Spleen (tissue), 11 donors: Measurements from ENCODE around the gene SRSF2. TPM values are rescaled to one million over a fixed set of nuclear protein-coding genes. Genes with fewer than 3 reads are reported as not detected.
A peak's percentile ranks its signal among the peaks of the same experiment; 100 is the strongest.
"Not testable (repeated sequence)": the region's sequence is repeated elsewhere in the genome, so short reads cannot be mapped to it uniquely, and the experiment has no call there.

Source experiments
- DNase-seq: peaks from one replicate; pipeline ENCODE4 v3.0.0-alpha.2; 2020
- H3K27ac ChIP-seq, 8 donors: fragments of 200-600 bp; sonication (generic) in 7 of 8; 1 replicate in 4 of 8; 2 replicates in 4 of 8; pipeline versions ENCODE4 v1.5.0 to v1.8.0; 2016 to 2021; ENCODE audit warnings: inconsistent platforms in 4 of 8, mild to moderate bottlenecking in 4 of 8, moderate library complexity in 1 of 8
- H3K27me3 ChIP-seq, 7 donors: fragments of 200-600 bp; sonication (generic) in 6 of 7; replicated peaks in 1 of 7; 1 replicate in 4 of 7; 2 replicates in 3 of 7; pipeline versions ENCODE4 v1.5.0 to v1.8.0; 2016 to 2021; ENCODE audit warnings: inconsistent platforms in 3 of 7, mild to moderate bottlenecking in 1 of 7
- H3K36me3 ChIP-seq, 6 donors: fragments of 200-600 bp; sonication (generic) in 5 of 6; 1 replicate in 4 of 6; 2 replicates in 2 of 6; pipeline versions ENCODE4 v1.5.0 to v1.8.0; 2016 to 2021; ENCODE audit warnings: inconsistent platforms in 2 of 6
- H3K4me1 ChIP-seq, 6 donors: fragments of 200-600 bp; sonication (generic) in 5 of 6; 1 replicate in 3 of 6; 2 replicates in 3 of 6; pipeline versions ENCODE4 v1.5.0 to v1.8.0; 2016 to 2021; ENCODE audit warnings: inconsistent platforms in 3 of 6
- H3K4me3 ChIP-seq, 8 donors: fragments of 200-600 bp; sonication (generic) in 7 of 8; 1 replicate in 4 of 8; 2 replicates in 4 of 8; pipeline versions ENCODE4 v1.5.0 to v1.8.0; 2016 to 2021; ENCODE audit warnings: inconsistent platforms in 4 of 8, mild to moderate bottlenecking in 4 of 8, moderate library complexity in 2 of 8
- H3K9me3 ChIP-seq, 8 donors: fragments of 200-600 bp; sonication (generic) in 7 of 8; 1 replicate in 4 of 8; 2 replicates in 4 of 8; pipeline versions ENCODE4 v1.5.0 to v1.8.0; 2016 to 2021; ENCODE audit warnings: inconsistent platforms in 4 of 8
- CTCF ChIP-seq, 11 experiments: fragments of 200-600 bp in 7 of 11; fragments of 450-650 bp in 4 of 11; sonication (generic) in 4 of 11; IDR thresholded peaks in 8 of 11; conservative IDR thresholded peaks in 3 of 11; 1 replicate in 7 of 11; 2 replicates in 4 of 11; pipeline versions ENCODE4 v1.4.0 to v1.8.0; 2016 to 2021; ENCODE audit warnings: antibody characterized with exemption in 11 of 11, inconsistent platforms in 4 of 11, mild to moderate bottlenecking in 1 of 11
- POLR2A ChIP-seq, 3 donors: fragments of 450-650 bp; IDR thresholded peaks; one replicate each; pipeline ENCODE4 v1.5.1; 2017; ENCODE audit warnings: antibody characterized with exemption in 3 of 3, mild to moderate bottlenecking in 1 of 3
- POLR2AphosphoS5 ChIP-seq, 3 donors: sonication (generic); formaldehyde crosslinking; IDR thresholded peaks; one replicate each; pipeline ENCODE4 v1.5.1; 2017; ENCODE audit warnings: antibody characterized with exemption in 3 of 3
- WGBS, 5 donors: extraction: QIAGEN DNeasy Blood & Tissue Kit in 3 of 5; methylation state at CpG; one replicate each; pipeline versions ENCODE4 v1.1.5 to v1.1.7; 2013 to 2018; 5-methylcytosine and 5-hydroxymethylcytosine counted together
- intact Hi-C: fragments of 100-400 bp; cut with DNase I; formaldehyde crosslinking; loops from one replicate; pipeline ENCODE4 v1.15.0; 2023; ENCODE audit warnings: low total_unique reads
- polyA plus RNA-seq, 3 donors: library from polyadenylated mRNA; stranded (reverse); fragments of 200-250 nt; gene quantifications; one replicate each; pipeline ENCODE4 v1.2.1, GENCODE V29; 2013
- total RNA-seq, 7 donors: library from RNA; depleted of rRNA in 3 of 7; stranded (reverse); fragments of >200 nt in 3 of 7; fragmentation: NEBNext Ultra II Directional in 4 of 7; extraction: Animal tissue kit (Norgen Biotek cat#: 25700) in 4 of 7; gene quantifications; one replicate each; pipeline versions ENCODE4 v1.1.0 to v1.2.1, GENCODE V29; 2016 to 2021
- donor health status: healthy with polysubstance abuse.
- donor health status: DM: no; HTN: no; CAD: no; lungs with moderate emphysema.
- donor health status: DM: no; HTN: no; CAD: no.
- donor health status: Bipolar disorder and iron deficiency.
- donor health status: healthy.
- donor health status: DM: no; HTN: no; CAD: no.
- donor health status: DM: yes; HTN: yes; CAD: no.

The SRSF2 gene
- total and polyA plus RNA-seq, 10 donors, result 159 to 239 (median 196) TPM

GRCh38 chr17:76744747-76745146, 7.6 kb upstream of the SRSF2 start:
- Histone ChIP-seq H3K27ac (peak overlapping the region in 1 of 8 donors; percentile 21), H3K4me1 (peaks cover 0 to 27% (median 9%) of the 10 kb centered on the region in 6 donors), H3K36me3 (peaks cover 0 to 90% (median 48%) of the 10 kb centered on the region in 6 donors), H3K4me3 (no peak overlapping the region), H3K9me3 (no peaks in the 10 kb centered on the region), H3K27me3 (no peaks in the 10 kb centered on the region)
- TF ChIP-seq CTCF (IDR thresholded peaks at IDR 0.05 in 8 of 11, conservative IDR thresholded peaks at IDR 0.05 in 3 of 11) (no peak), POLR2A (IDR thresholded peaks at IDR 0.05) (no peak), POLR2AphosphoS5 (IDR thresholded peaks at IDR 0.05) (no peak)
- intact Hi-C loops, result no loop called here
- 71 to 96% (median 93%) methylated on average over 2 of the region's 2 CpGs for WGBS, 5 donors
- DNase-seq, result no peak

GRCh38 chr17:76742958-76743357, 5.8 kb upstream of the SRSF2 start:
- H3K27ac ChIP-seq, result no peak overlapping the region
- no peaks in the 10 kb centered on the region for H3K9me3 ChIP-seq
- peaks cover 12 to 37% (median 23%) of the 10 kb centered on the region in 6 donors for H3K4me1 ChIP-seq
- DNase-seq, result no peak
- TF ChIP-seq CTCF (IDR thresholded peaks at IDR 0.05 in 8 of 11, conservative IDR thresholded peaks at IDR 0.05 in 3 of 11) (no peak), POLR2A (IDR thresholded peaks at IDR 0.05) (no peak), POLR2AphosphoS5 (IDR thresholded peaks at IDR 0.05) (no peak)
- no peak overlapping the region for H3K4me3 ChIP-seq
- intact Hi-C loops, result no loop called here
- H3K27me3 ChIP-seq, result no peaks in the 10 kb centered on the region
- H3K36me3 ChIP-seq, result peaks cover 0 to 72% (median 45%) of the 10 kb centered on the region in 6 donors

- H3K9me3 ChIP-seq, result no peaks in the 10 kb centered on the region
- H3K27ac ChIP-seq, result no peak overlapping the region
- TF ChIP-seq POLR2AphosphoS5 (IDR thresholded peaks at IDR 0.05) (no peak), POLR2A (IDR thresholded peaks at IDR 0.05) (no peak)
- peaks cover 0 to 55% (median 38%) of the 10 kb centered on the region in 6 donors for H3K36me3 ChIP-seq
- no peak overlapping the region for H3K4me3 ChIP-seq
- no peaks in the 10 kb centered on the region for H3K27me3 ChIP-seq
- 83 to 88% (median 86%) methylated on average over 5 of the region's 5 CpGs for WGBS, 5 donors
- H3K4me1 ChIP-seq, result peaks cover 16 to 43% (median 29%) of the 10 kb centered on the region in 6 donors
- no peak for DNase-seq
- intact Hi-C loops, result no loop called here
Observed at GRCh38 chr17:76740329-76741118, 3.4 kb upstream of the SRSF2 start.

GRCh38 chr17:76739568-76740115, 2.5 kb upstream of the SRSF2 start:
- peaks cover 25 to 50% (median 38%) of the 10 kb centered on the region in 6 donors for H3K4me1 ChIP-seq
- H3K27me3 ChIP-seq, intact Hi-C loops, H3K9me3 ChIP-seq, H3K4me3 ChIP-seq, H3K27ac ChIP-seq, DNase-seq: not testable (repeated sequence)
- H3K36me3 ChIP-seq, result peaks cover 0 to 55% (median 36%) of the 10 kb centered on the region in 6 donors
- WGBS, 5 donors, result 90 to 95% (median 92%) methylated on average over 17 of the region's 17 CpGs

GRCh38 chr17:76738468-76738850, 1.3 kb upstream of the SRSF2 start:
- Histone ChIP-seq H3K27me3 (no peaks in the 10 kb centered on the region), H3K27ac (peak overlapping the region; percentile 89 to 100 (median 98)), H3K9me3 (no peaks in the 10 kb centered on the region), H3K36me3 (peaks cover 0 to 55% (median 34%) of the 10 kb centered on the region in 6 donors), H3K4me3 (peak overlapping the region; percentile 81 to 99 (median 92)), H3K4me1 (peaks cover 37 to 58% (median 50%) of the 10 kb centered on the region in 6 donors)
- 0 to 6% (median 2%) methylated on average over 7 of the region's 7 CpGs for whole genome bisulfite sequencing, 5 donors
- DNase-seq, result no peak
- intact Hi-C loops, result no loop called here
- TF ChIP-seq POLR2AphosphoS5 (IDR thresholded peaks at IDR 0.05) (no peak), CTCF (IDR thresholded peaks at IDR 0.05 in 8 of 11, conservative IDR thresholded peaks at IDR 0.05 in 3 of 11) (no peak), POLR2A (IDR thresholded peaks at IDR 0.05) (no peak)
